ELR (cell line): ENCODE results near the gene IL9.

ENCODE experiments used
- DNase-seq: peaks from one replicate; pipeline ENCODE4 v3.0.0-alpha.2; 2015; ENCODE audit warnings: low read depth

Gene IL9

GRCh38 chr5:135891268-135891667 is 4.4 kb downstream of the IL9 start:
- DNase-seq: no peak

- no peak for DNase-seq
Observed at GRCh38 chr5:135890867-135891266, 4.8 kb downstream of the IL9 start.

- DNase-seq: no peak
Observed at GRCh38 chr5:135890296-135890695, 5.3 kb downstream of the IL9 start.

- peak; percentile 38 for DNase-seq
Observed at GRCh38 chr5:135887881-135888614, 7.6 kb downstream of the IL9 start.

GRCh38 chr5:135887447-135887864 is 8.2 kb downstream of the IL9 start:
- DNase-seq: peak; percentile 79

- DNase-seq: no peak
Observed at GRCh38 chr5:135886136-135886535, 9.5 kb downstream of the IL9 start.

GRCh38 chr5:135885031-135885430 is 10.6 kb downstream of the IL9 start:
- no peak for DNase-seq

- peak; percentile 8 for DNase-seq
Observed at GRCh38 chr5:135883441-135883840, 12.2 kb downstream of the IL9 start.

- DNase-seq: no peak
Observed at GRCh38 chr5:135883026-135883425, 12.6 kb downstream of the IL9 start.

- DNase-seq: no peak
Observed at GRCh38 chr5:135881819-135882218, 13.8 kb downstream of the IL9 start.

- no peak for DNase-seq
Observed at GRCh38 chr5:135881244-135881643, 14.4 kb downstream of the IL9 start.

GRCh38 chr5:135880801-135881200 is 14.8 kb downstream of the IL9 start:
- DNase-seq: no peak

GRCh38 chr5:135880278-135880677 is 15.4 kb downstream of the IL9 start:
- peak; percentile 47 for DNase-seq

- DNase-seq: no peak
Observed at GRCh38 chr5:135879591-135879990, 16.1 kb downstream of the IL9 start.

- DNase-seq: peak; percentile 3
Observed at GRCh38 chr5:135878156-135878620, 17.5 kb downstream of the IL9 start.

GRCh38 chr5:135877570-135878155 is 18.0 kb downstream of the IL9 start:
- DNase-seq: no peak

GRCh38 chr5:135876146-135876545 is 19.5 kb downstream of the IL9 start:
- DNase-seq: no peak

- DNase-seq: no peak
Observed at GRCh38 chr5:135875567-135875966, 20.1 kb downstream of the IL9 start.

- no peak for DNase-seq
Observed at GRCh38 chr5:135874461-135874860, 21.2 kb downstream of the IL9 start.

- no peak for DNase-seq
Observed at GRCh38 chr5:135873831-135874230, 21.8 kb downstream of the IL9 start.

GRCh38 chr5:135871268-135871915 is 24.2 kb downstream of the IL9 start:
- no peak for DNase-seq

- no peak for DNase-seq
Observed at GRCh38 chr5:135869935-135870334, 25.7 kb downstream of the IL9 start.

- no peak for DNase-seq
Observed at GRCh38 chr5:135869276-135869675, 26.4 kb downstream of the IL9 start.
